Esophagus squamous epithelium (tissue), 5 donors: ENCODE results near the gene INPP4B. TPM values are rescaled to one million over a fixed set of nuclear protein-coding genes. Genes with fewer than 3 reads are reported as not detected.

Experiments used
- DNase-seq: peaks from one replicate; lab custom pipeline; 2025; lab: John Stamatoyannopoulos, UW
- H3K27ac ChIP-seq, 4 donors: fragments of 200-600 bp; sonication (generic); one replicate each; pipeline ENCODE4 v1.5.1; 2016 to 2019; ENCODE audit warnings: mild to moderate bottlenecking in 1 of 4
- H3K27me3 ChIP-seq, 4 donors: fragments of 200-600 bp; sonication (generic); 1 replicate in 3 of 4; 2 replicates in 1 of 4; pipeline versions ENCODE4 v1.5.1 to v1.6.0; 2017 to 2021; ENCODE audit warnings: antibody characterized with exemption in 1 of 4
- H3K36me3 ChIP-seq, 3 donors: fragments of 200-600 bp; sonication (generic); one replicate each; pipeline ENCODE4 v1.5.1; 2016 to 2019
- H3K4me1 ChIP-seq, 3 donors: fragments of 200-600 bp; sonication (generic); one replicate each; pipeline ENCODE4 v1.5.1; 2017 to 2019
- H3K4me3 ChIP-seq, 4 donors: fragments of 200-600 bp; sonication (generic); 1 replicate in 3 of 4; 2 replicates in 1 of 4; pipeline ENCODE4 v1.5.1; 2016 to 2019; ENCODE audit warnings: mild to moderate bottlenecking in 2 of 4, moderate library complexity in 1 of 4
- H3K9me3 ChIP-seq, 3 donors: fragments of 200-600 bp; sonication (generic); one replicate each; pipeline ENCODE4 v1.5.1; 2016 to 2019
- POLR2A ChIP-seq, 4 donors: fragments of 450-650 bp; IDR thresholded peaks; one replicate each; pipeline ENCODE4 v1.6.1; 2017; ENCODE audit warnings: antibody characterized with exemption in 4 of 4, mild to moderate bottlenecking in 4 of 4, moderate library complexity in 3 of 4
- WGBS, 2 donors: methylation state at CpG; one replicate each; pipeline ENCODE4 v1.1.5; 2018; 5-methylcytosine and 5-hydroxymethylcytosine counted together
- intact Hi-C: fragments of 100-400 bp; cut with DNase I; formaldehyde crosslinking; loops from one replicate; pipeline ENCODE4 v1.15.0; 2022
- total RNA-seq, 4 donors: library from RNA; depleted of rRNA; stranded (reverse); fragments of >200 nt; gene quantifications; one replicate each; pipeline ENCODE4 v1.1.0, GENCODE V29; 2016
- TF ChIP-seq, protein P1 (sequence below), 6 experiments: fragments of 450-650 bp in 4 of 6; fragments of 200-600 bp in 2 of 6; sonication (generic) in 2 of 6; IDR thresholded peaks; one replicate each; pipeline ENCODE4 v1.5.1; 2016 to 2019; ENCODE audit warnings: antibody characterized with exemption in 6 of 6, mild to moderate bottlenecking in 4 of 6, moderate library complexity in 4 of 6
- donor health status: DM: yes; HTN: yes; CAD: no.

The INPP4B gene
- total RNA-seq, 4 donors from 2014 or later: 14.3 to 49.7 (median 21.3) TPM

DNA sequence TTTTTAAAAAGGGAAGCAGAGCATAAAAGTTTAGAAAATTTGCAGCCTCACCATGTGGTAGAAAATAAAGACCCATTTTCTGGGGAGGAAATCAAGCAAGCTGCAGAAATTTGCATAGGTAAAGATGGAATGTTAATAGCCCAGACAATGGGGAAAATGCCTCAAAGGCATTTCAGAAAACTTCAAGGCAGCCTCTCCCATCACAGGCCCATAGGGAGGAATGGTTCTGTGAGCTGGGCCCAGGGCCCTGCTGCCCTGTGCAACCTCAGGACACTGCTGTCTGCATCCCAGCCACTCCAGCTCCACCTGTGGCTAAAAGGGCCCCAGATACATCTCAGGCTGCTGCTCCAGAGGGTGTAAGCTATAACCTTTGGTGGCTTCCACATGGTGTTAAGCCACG is 137.9 kb downstream of the INPP4B start:
- Histone ChIP-seq H3K36me3 (no peaks in the 10 kb centered on the region), H3K27me3 (no peaks in the 10 kb centered on the region), H3K9me3 (no peaks in the 10 kb centered on the region), H3K4me3 (no peak overlapping the region), H3K4me1 (no peaks in the 10 kb centered on the region), H3K27ac (no peak overlapping the region)
- intact Hi-C loops: no loop called here
- WGBS, 2 donors: no CpG with 5 or more reads among the region's 1 CpG
- TF ChIP-seq, protein P1, sequence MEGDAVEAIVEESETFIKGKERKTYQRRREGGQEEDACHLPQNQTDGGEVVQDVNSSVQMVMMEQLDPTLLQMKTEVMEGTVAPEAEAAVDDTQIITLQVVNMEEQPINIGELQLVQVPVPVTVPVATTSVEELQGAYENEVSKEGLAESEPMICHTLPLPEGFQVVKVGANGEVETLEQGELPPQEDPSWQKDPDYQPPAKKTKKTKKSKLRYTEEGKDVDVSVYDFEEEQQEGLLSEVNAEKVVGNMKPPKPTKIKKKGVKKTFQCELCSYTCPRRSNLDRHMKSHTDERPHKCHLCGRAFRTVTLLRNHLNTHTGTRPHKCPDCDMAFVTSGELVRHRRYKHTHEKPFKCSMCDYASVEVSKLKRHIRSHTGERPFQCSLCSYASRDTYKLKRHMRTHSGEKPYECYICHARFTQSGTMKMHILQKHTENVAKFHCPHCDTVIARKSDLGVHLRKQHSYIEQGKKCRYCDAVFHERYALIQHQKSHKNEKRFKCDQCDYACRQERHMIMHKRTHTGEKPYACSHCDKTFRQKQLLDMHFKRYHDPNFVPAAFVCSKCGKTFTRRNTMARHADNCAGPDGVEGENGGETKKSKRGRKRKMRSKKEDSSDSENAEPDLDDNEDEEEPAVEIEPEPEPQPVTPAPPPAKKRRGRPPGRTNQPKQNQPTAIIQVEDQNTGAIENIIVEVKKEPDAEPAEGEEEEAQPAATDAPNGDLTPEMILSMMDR (IDR thresholded peaks at IDR 0.05): no peak
- TF ChIP-seq POLR2A (IDR thresholded peaks at IDR 0.05): no peak
- DNase-seq: no peak

DNA sequence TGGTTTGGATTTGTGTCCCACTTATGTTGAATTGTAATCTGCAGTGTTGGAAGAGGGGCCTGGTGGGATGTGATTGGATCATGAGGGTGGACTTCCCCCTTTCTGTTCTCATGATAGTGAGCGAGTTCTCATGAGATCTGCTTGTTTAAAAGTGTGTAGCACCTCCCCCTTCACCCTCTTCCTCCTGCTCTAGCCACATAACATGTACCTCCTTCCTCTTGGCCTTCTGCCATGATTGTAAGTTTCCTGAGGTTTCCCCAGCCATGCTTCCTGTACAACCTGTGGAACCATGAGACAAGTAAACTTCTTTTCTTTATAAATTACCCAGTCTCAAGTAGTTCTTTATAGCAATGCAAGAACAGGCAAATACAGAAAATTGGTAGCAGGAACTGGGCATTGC is 138.7 kb downstream of the INPP4B start:
- TF ChIP-seq, protein P1 (IDR thresholded peaks at IDR 0.05): no peak
- no peak for TF ChIP-seq POLR2A (IDR thresholded peaks at IDR 0.05)
- intact Hi-C loops: no loop called here
- Histone ChIP-seq H3K4me1 (no peaks in the 10 kb centered on the region), H3K4me3 (no peak overlapping the region), H3K36me3 (no peaks in the 10 kb centered on the region), H3K27ac (no peak overlapping the region), H3K9me3 (no peaks in the 10 kb centered on the region), H3K27me3 (no peaks in the 10 kb centered on the region)
- DNase-seq: no peak
- WGBS, 2 donors: 75 to 100% methylated on average over 1 of the region's 1 CpG

- Histone ChIP-seq H3K4me3 (no peak overlapping the region), H3K36me3 (no peaks in the 10 kb centered on the region), H3K27ac (no peak overlapping the region), H3K27me3 (no peaks in the 10 kb centered on the region), H3K4me1 (no peaks in the 10 kb centered on the region), H3K9me3 (no peaks in the 10 kb centered on the region)
- WGBS, 2 donors: 75 to 94% methylated on average over 1 of the region's 1 CpG
- intact Hi-C loops: no loop called here
- DNase-seq: no peak
- TF ChIP-seq, protein P1 (IDR thresholded peaks at IDR 0.05): no peak
- no peak for TF ChIP-seq POLR2A (IDR thresholded peaks at IDR 0.05)
Observed at GRCh38 chr4:142706381-142706780, 139.7 kb downstream of the INPP4B start.

- Histone ChIP-seq H3K4me1 (no peaks in the 10 kb centered on the region), H3K4me3 (no peak overlapping the region), H3K9me3 (no peaks in the 10 kb centered on the region), H3K27me3 (no peaks in the 10 kb centered on the region), H3K36me3 (no peaks in the 10 kb centered on the region), H3K27ac (no peak overlapping the region)
- WGBS, 2 donors: 63 to 82% methylated on average over 1 of the region's 1 CpG
- TF ChIP-seq, protein P1 (IDR thresholded peaks at IDR 0.05): no peak
- TF ChIP-seq POLR2A (IDR thresholded peaks at IDR 0.05): no peak
- DNase-seq: no peak
- intact Hi-C loops: no loop called here
Observed at GRCh38 chr4:142705820-142706219, 140.3 kb downstream of the INPP4B start.

DNA sequence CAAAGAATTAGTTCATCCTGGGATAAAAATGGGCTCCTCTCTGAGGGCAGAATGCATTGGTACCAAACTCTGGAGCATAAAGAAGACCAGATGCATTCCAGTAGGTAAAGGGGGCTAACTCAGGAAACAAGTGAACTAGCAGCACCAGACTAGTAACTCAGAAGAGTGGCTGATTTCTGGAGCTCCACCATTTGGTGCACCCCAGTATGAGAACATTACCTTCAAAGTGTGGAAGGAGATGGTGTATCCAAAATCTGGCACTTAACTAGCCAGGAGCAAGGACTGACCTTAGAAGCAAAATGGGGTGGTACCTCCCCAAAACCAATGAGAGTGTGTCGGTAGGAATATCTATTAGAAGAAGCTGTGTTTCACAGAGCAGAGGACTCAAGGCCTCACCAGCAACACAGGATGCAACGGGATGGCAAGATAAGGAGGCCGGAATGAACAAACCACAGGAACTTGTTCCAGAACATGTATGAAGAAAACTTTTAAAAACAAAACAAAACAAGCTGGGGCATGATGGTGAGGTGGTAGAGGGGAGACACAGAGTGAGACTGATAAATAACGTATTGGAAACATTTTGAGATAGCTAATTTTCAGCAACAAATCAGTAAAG is 142.3 kb downstream of the INPP4B start:
- Histone ChIP-seq H3K36me3 (no peaks in the 10 kb centered on the region), H3K27ac (no peak overlapping the region), H3K9me3 (no peaks in the 10 kb centered on the region), H3K4me1 (no peaks in the 10 kb centered on the region), H3K4me3 (no peak overlapping the region), H3K27me3 (no peaks in the 10 kb centered on the region)
- intact Hi-C loops: no loop called here
- DNase-seq: no peak
- 57 to 64% methylated on average over 4 of the region's 4 CpGs for WGBS, 2 donors
- TF ChIP-seq, protein P1 (IDR thresholded peaks at IDR 0.05): no peak
- TF ChIP-seq POLR2A (IDR thresholded peaks at IDR 0.05): no peak
